ENCODE data around the gene METAP1D. TPM values are rescaled to one million over a fixed set of nuclear protein-coding genes. Genes with fewer than 3 reads are reported as not detected.

Gene METAP1D
- total RNA-seq, 1 experiment from 2014 or later = 15.8 TPM

- Histone ChIP-seq H3K4me3 (replicated peaks in 1 of 2; ENCODE audit: low read depth in 1 of 2, low read length in 2 of 2) (no peak overlapping the region), H3K9me2 (ENCODE audit: insufficient read depth) (no peaks in the 10 kb centered on the region), H3K79me2 (ENCODE audit: insufficient read depth, low read length) (peaks cover 6% of the 10 kb centered on the region; the same call in 1 of the 2 replicates), H3K36me3 (ENCODE audit: control insufficient read depth in 1 of 2, insufficient read depth in 2 of 2, low read length in 2 of 2) (peaks cover 4 to 10% of the 10 kb centered on the region in 2 experiments; a peak in 2 of 4 replicates), H2AFZ (ENCODE audit: low read depth, low read length, poor library complexity, severe bottlenecking) (no peak overlapping the region), H3K9ac (ENCODE audit: low read length) (no peak overlapping the region), H3K4me2 (ENCODE audit: low read length) (no peak overlapping the region), H3K27me3 (ENCODE audit: insufficient read depth, low read length) (no peaks in the 10 kb centered on the region), H3K4me1 (ENCODE audit: control insufficient read depth in 1 of 2, insufficient read depth in 2 of 2, low read length in 2 of 2) (no peaks in the 10 kb centered on the region), H3K27ac (ENCODE audit: low read depth, low read length) (no peak overlapping the region), H4K20me1 (ENCODE audit: insufficient read depth) (peaks cover 4% of the 10 kb centered on the region; the same call in 1 of the 2 replicates), H3K9me3 (ENCODE audit: control insufficient read depth in 1 of 2, insufficient read depth in 1 of 2, low read depth in 1 of 2, low read length in 2 of 2) (no peaks in the 10 kb centered on the region)
- BruUV-seq (replicated peaks) = no TSS peak
- no peak for ATAC-seq
- no peak for DNase-seq (ENCODE audit: low read depth, low spot score)
- CTCF ChIA-PET = no interaction called here
- intact Hi-C loops (cut with micrococcal nuclease) = no loop called here
- TF ChIP-seq SIN3A (IDR thresholded peaks at IDR 0.05; ENCODE audit: low read depth) = no peak
- no peak for TF ChIP-seq EZH2phosphoT487 (IDR thresholded peaks at IDR 0.05; ENCODE audit: borderline replicate concordance)
- TF ChIP-seq ELF1 (IDR thresholded peaks at IDR 0.05; ENCODE audit: borderline replicate concordance, low read depth) = no peak
- TF ChIP-seq CEBPB (IDR thresholded peaks at IDR 0.05; ENCODE audit: low read depth) = no peak
- TF ChIP-seq EGR1 (IDR thresholded peaks at IDR 0.05; ENCODE audit: low read depth) = no peak
- TF ChIP-seq TCF7L2 (IDR thresholded peaks at IDR 0.05; ENCODE audit: borderline replicate concordance, extremely low read depth, insufficient read depth, insufficient read length) = no peak
- TF ChIP-seq JUND (IDR thresholded peaks at IDR 0.05) = no peak
- TF ChIP-seq SRF (IDR thresholded peaks at IDR 0.05; ENCODE audit: low read depth) = no peak
- no peak for TF ChIP-seq POLR2A (IDR thresholded peaks at IDR 0.05; ENCODE audit: borderline replicate concordance, extremely low read depth, insufficient read depth, insufficient read length)
- TF ChIP-seq, protein P1, sequence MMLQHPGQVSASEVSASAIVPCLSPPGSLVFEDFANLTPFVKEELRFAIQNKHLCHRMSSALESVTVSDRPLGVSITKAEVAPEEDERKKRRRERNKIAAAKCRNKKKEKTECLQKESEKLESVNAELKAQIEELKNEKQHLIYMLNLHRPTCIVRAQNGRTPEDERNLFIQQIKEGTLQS (IDR thresholded peaks at IDR 0.05) = no peak
- no peak for TF ChIP-seq YY1 (IDR thresholded peaks at IDR 0.05; ENCODE audit: extremely low read depth, insufficient replicate concordance, low read depth, low read length)
- TF ChIP-seq, protein P2, sequence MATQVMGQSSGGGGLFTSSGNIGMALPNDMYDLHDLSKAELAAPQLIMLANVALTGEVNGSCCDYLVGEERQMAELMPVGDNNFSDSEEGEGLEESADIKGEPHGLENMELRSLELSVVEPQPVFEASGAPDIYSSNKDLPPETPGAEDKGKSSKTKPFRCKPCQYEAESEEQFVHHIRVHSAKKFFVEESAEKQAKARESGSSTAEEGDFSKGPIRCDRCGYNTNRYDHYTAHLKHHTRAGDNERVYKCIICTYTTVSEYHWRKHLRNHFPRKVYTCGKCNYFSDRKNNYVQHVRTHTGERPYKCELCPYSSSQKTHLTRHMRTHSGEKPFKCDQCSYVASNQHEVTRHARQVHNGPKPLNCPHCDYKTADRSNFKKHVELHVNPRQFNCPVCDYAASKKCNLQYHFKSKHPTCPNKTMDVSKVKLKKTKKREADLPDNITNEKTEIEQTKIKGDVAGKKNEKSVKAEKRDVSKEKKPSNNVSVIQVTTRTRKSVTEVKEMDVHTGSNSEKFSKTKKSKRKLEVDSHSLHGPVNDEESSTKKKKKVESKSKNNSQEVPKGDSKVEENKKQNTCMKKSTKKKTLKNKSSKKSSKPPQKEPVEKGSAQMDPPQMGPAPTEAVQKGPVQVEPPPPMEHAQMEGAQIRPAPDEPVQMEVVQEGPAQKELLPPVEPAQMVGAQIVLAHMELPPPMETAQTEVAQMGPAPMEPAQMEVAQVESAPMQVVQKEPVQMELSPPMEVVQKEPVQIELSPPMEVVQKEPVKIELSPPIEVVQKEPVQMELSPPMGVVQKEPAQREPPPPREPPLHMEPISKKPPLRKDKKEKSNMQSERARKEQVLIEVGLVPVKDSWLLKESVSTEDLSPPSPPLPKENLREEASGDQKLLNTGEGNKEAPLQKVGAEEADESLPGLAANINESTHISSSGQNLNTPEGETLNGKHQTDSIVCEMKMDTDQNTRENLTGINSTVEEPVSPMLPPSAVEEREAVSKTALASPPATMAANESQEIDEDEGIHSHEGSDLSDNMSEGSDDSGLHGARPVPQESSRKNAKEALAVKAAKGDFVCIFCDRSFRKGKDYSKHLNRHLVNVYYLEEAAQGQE (IDR thresholded peaks at IDR 0.05; ENCODE audit: low read depth) = no peak
- TF ChIP-seq SP1 (IDR thresholded peaks at IDR 0.05; ENCODE audit: low read depth) = no peak
- no peak for TF ChIP-seq RAD21 (IDR thresholded peaks at IDR 0.05; ENCODE audit: low read depth)
- TF ChIP-seq CBX3 (IDR thresholded peaks at IDR 0.05; ENCODE audit: low read depth) = no peak
- POLR2A ChIA-PET = no interaction called here
- RAD21 ChIA-PET (ENCODE audit: low non-redundant PET in 1 of 2, low total read pairs in 2 of 2, uncharacterized antibody in 2 of 2, unreplicated experiment in 2 of 2) = no interaction called here
These were observed 33.5 kb upstream of the METAP1D start for GRCh38 chr2:171966235-171966634.

Data from HCT116 (cell line).